NCI-H1092 treated with DMSO at 0.1 percent for 48 hours (cell line): Measurements from ENCODE around the gene KLK1.

Experiments used
- DNase-seq: peaks from one replicate; lab custom pipeline; 2025; lab: John Stamatoyannopoulos, UW

Gene KLK1

DNA sequence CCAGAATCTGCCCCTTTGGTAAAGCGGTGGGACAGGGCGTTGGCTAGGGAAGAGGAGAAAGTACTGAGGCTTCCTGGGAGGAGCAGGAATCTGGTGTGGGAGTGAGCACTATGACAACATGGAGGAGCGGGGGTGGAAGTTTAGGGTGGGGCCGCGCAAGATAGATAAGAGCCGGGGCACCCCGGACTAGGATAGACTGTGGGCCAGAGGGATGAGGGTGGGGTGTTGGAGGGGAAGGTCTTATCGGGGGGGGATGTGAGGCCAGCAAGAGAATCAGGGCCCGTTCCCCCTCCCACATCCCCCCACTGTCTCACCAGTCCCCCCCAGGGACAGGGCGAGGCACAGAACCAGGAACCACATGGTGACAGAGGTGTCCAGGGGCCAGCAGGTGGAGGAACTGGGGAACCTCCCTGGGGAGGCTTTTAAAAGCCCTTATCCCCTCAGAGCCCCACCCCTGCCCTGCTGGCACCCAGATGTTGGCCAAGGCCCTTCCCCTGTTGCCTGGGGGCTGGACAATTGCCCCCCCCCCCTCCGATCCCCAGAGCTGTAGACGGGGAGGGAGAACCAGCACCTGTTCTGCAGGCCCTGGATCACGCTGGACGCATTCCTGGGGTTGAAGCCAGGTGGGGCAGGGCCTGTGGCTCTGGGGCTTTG lies at the start of gene KLK1:
TSS of gene KLK1 (minus strand) at position 399 of the 654 bp plus-strand sequence. CDS start at position 360, 39 bp downstream.
- no peak for DNase-seq

DNA sequence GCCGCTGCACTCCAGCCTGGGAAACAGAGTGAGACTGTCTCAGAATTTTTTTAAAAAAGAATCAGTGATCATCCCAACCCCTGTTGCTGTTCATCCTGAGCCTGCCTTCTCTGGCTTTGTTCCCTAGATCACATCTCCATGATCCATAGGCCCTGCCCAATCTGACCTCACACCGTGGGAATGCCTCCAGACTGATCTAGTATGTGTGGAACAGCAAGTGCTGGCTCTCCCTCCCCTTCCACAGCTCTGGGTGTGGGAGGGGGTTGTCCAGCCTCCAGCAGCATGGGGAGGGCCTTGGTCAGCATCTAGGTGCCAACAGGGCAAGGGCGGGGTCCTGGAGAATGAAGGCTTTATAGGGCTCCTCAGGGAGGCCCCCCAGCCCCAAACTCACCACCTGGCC lies 49.5 kb upstream of the KLK1 start, which contains the start of gene KLK2:
TSS of gene KLK2 (plus strand) at position 384 of the 400 bp plus-strand sequence. CDS start 35 bp downstream, outside the sequence.
- DNase-seq = no peak

GRCh38 chr19:50870417-50871089 lies 47.0 kb upstream of the KLK1 start:
- DNase-seq = no peak

DNA sequence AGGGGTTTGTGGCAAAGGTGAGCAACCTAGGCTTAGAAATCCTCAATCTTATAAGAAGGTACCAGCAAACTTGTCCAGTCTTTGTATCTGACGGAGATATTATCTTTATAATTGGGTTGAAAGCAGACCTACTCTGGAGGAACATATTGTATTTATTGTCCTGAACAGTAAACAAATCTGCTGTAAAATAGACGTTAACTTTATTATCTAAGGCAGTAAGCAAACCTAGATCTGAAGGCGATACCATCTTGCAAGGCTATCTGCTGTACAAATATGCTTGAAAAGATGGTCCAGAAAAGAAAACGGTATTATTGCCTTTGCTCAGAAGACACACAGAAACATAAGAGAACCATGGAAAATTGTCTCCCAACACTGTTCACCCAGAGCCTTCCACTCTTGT lies 45.9 kb upstream of the KLK1 start:
- DNase-seq = no peak

GRCh38 chr19:50861496-50862286 lies 38.1 kb upstream of the KLK1 start:
- no peak for DNase-seq

- no peak for DNase-seq
Measured at GRCh38 chr19:50861010-50861409, 37.4 kb upstream of the KLK1 start.

DNA sequence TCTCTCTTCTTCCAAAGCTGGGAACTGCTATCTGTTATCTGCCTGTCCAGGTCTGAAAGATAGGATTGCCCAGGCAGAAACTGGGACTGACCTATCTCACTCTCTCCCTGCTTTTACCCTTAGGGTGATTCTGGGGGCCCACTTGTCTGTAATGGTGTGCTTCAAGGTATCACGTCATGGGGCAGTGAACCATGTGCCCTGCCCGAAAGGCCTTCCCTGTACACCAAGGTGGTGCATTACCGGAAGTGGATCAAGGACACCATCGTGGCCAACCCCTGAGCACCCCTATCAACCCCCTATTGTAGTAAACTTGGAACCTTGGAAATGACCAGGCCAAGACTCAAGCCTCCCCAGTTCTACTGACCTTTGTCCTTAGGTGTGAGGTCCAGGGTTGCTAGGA lies 36.3 kb upstream of the KLK1 start:
- no peak for DNase-seq

- peak; percentile 6 for DNase-seq
Measured at GRCh38 chr19:50858886-50859285, 35.3 kb upstream of the KLK1 start.

GRCh38 chr19:50857366-50857765 lies 33.8 kb upstream of the KLK1 start:
- no peak for DNase-seq

DNA sequence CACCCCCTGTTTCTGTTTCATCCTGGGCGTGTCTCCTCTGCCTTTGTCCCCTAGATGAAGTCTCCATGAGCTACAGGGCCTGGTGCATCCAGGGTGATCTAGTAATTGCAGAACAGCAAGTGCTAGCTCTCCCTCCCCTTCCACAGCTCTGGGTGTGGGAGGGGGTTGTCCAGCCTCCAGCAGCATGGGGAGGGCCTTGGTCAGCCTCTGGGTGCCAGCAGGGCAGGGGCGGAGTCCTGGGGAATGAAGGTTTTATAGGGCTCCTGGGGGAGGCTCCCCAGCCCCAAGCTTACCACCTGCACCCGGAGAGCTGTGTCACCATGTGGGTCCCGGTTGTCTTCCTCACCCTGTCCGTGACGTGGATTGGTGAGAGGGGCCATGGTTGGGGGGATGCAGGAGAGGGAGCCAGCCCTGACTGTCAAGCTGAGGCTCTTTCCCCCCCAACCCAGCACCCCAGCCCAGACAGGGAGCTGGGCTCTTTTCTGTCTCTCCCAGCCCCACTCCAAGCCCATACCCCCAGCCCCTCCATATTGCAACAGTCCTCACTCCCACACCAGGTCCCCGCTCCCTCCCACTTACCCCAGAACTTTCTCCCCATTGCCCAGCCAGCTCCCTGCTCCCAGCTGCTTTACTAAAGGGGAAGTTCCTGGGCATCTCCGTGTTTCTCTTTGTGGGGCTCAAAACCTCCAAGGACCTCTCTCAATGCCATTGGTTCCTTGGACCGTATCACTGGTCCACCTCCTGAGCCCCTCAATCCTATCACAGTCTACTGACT lies 31.2 kb upstream of the KLK1 start, which contains the start of gene KLK3:
TSS of gene KLK3 (plus strand) at position 280 of the 775 bp plus-strand sequence. CDS start at position 321, 41 bp downstream.
- DNase-seq = no peak

DNA sequence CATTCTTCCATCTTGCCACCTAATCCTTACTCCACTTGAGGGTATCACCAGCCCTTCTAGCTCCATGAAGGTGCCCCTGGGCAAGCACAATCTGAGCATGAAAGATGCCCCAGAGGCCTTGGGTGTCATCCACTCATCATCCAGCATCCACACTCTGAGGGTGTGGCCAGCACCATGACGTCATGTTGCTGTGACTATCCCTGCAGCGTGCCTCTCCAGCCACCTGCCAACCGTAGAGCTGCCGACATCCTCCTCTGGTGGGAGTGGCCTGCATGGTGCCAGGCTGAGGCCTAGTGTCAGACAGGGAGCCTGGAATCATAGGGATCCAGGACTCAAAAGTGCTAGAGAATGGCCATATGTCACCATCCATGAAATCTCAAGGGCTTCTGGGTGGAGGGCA lies 28.0 kb upstream of the KLK1 start:
- DNase-seq = no peak

DNA sequence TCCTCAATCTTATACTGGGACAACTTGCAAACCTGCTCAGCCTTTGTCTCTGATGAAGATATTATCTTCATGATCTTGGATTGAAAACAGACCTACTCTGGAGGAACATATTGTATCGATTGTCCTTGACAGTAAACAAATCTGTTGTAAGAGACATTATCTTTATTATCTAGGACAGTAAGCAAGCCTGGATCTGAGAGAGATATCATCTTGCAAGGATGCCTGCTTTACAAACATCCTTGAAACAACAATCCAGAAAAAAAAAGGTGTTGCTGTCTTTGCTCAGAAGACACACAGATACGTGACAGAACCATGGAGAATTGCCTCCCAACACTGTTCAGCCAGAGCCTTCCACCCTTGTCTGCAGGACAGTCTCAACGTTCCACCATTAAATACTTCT lies 27.2 kb upstream of the KLK1 start:
- no peak for DNase-seq

DNA sequence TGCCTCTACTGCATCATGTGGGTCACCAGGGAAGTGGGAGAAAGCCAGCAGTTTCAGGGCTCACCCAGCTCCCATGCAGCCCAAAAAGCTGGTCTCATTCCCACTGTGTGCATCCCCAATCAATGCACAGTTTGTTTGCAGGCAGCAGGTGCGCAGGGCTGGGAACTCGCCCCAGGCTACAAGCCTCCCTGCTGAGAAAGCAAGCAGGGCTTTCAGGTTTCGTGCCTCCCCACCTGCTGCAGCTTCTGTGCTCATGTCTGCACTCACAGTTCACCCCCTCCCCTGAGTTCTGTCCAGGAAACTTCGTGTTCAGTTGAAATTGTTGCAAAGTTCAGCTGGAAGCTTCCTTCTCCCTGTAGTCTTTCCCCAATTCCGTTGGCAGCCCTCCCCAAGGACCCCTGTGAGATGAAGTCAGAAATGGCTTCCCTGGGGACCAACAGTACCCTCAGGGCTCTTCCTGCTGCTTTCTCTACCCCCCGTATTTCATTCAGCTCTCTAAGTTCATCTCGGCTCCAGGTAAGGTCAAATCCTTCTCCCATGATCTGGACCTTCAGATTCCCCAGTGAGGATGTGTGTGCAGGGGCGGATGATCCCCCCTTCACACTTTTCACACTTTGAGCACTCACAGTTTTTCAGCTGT lies 20.8 kb upstream of the KLK1 start:
- peak; percentile 26 for DNase-seq

DNA sequence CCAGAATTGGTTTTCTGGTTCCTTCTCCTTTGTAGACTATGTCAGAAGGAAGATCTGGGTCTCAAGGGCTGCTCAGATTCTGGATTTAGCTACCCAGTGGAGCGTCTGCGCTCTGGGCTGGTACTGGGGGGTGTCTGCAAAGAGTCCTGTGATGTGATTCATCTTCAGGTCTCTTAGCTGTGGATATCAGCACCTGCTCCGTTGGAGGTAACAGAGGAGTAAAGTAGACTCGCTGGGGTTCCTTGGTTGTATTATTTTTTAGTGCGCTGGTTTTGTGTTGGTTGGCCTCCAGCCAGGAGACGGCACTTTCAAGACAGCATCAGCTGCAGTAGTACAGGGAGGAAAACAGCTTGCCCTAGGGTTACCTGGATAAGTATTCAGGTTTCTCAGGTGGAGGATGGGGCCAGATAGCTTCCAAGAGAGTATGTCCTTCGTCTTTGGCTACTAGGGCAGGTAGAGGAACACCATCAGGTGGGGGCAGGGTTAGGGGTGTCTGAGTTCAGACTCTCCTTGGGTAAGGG lies 20.2 kb upstream of the KLK1 start:
- no peak for DNase-seq

- no peak for DNase-seq
Measured at GRCh38 chr19:50843205-50843604, 19.6 kb upstream of the KLK1 start.

DNA sequence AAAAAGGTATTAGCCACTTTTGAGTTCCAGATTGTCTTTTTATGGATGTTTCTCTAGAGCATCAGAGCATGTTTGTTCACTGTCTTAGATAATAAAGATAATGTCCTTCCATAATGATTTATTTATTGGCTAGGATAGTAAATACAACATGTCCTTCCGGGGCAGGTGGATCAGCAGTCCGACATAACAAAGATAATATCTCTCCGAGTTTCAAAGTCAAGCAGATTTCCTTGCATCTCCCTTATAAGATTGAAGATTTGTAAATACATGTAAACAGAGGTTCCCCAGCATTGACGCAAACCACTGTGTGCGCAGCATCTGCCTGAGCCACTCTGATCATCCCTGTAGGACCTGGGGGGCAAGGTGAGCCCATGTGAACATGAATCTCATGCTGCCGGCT lies 18.5 kb upstream of the KLK1 start:
- DNase-seq = no peak

- DNase-seq = no peak
Measured at GRCh38 chr19:50839712-50840655, 16.4 kb upstream of the KLK1 start.

GRCh38 chr19:50838239-50838638 lies 14.7 kb upstream of the KLK1 start:
- no peak for DNase-seq

DNA sequence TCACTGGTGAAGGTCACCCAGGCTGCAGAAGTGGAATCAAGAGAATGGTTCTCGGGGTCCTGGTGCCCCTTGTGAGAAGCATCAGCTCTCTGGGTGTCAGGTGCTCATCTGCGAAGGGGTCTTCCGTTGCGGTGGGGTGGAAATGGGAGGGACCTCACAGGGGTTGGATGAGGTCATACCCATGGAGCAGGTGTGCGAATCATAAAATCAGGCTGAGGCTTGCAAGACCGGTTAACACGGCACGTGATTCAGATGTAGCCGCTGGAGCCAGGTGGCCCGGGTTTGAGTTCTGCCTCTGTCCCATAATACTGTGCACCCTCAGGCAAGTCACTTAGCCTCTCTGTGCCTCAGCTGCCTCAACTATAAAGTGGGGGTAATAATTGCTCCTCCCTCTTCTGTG lies 13.7 kb upstream of the KLK1 start:
- DNase-seq = no peak

DNA sequence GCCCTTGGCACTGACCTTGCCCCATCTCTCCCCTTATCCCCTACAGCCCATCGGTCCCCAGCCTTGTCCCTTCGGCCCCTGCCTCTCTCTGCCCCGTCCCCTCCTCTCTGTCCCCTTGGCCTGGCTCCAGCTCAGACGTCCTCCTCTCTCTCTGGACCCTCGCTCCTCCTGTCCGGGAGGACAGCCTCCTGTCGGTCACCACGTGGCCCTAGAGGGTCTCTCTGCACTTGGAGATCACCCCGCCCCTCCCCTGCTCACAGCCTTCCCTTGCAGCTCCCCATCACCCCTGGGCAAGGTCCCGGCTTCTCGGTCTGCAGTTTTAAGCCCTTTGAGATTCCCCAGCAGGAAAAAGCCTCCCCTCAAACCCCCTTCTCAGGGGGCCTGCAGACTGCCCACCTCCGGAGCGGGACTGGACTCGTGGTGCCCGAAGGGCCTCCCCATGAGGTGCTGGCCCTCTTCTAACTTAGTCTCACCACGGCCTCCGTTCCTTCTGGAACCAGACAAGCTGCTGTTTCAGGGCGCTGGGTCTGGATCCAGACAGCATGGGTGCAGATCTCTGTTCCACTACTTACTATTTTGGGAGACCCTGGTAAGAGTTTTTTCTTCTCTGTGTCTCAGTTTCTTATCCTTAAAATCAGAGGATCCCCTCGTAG lies 13.1 kb upstream of the KLK1 start:
- no peak for DNase-seq
